ENCODE data around the gene SFMBT2.

The SFMBT2 gene

GRCh38 chr10:7337431-7338171, 73.2 kb downstream of the SFMBT2 start:
- Histone ChIP-seq H3K4me3 (ENCODE audit: low read length) (no peak overlapping the region), H3K27ac (ENCODE audit: low read length) (no peak overlapping the region), H3K36me3 (ENCODE audit: insufficient read depth, low read depth, low read length) (no peaks in the 10 kb centered on the region), H3K9me3 (ENCODE audit: insufficient read depth, low read depth, low read length) (no peaks in the 10 kb centered on the region), H3K9ac (ENCODE audit: low read depth, low read length) (no peak overlapping the region), H3K27me3 (ENCODE audit: insufficient read depth, low read length) (no peaks in the 10 kb centered on the region), H3K4me1 (ENCODE audit: insufficient read depth, low read length) (0 out of 2 replicates have a peak, but pooled peaks cover 3% of the 10 kb centered on the region)

DNA sequence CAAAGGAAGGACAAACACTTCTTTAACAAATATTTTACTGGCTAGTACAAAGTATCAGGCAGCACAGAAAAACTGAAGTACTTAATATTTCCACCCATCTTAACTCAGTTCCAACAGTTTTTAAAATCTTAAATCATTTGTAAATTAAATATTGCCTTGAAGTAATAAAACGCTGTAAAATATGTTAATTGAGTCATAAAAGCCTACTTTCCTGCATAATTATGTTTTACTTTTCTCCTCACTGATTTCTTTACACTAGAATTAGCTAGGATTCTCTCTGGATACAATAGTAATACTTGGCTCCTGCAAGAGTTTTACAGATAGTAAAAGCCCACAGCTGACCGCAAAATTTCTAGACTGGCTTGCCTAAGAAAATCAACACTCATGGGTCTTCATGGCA, 74.9 kb downstream of the SFMBT2 start:
- Histone ChIP-seq H3K9me3 (ENCODE audit: insufficient read depth, low read depth, low read length) (no peaks in the 10 kb centered on the region), H3K9ac (ENCODE audit: low read depth, low read length) (no peak overlapping the region), H3K27me3 (ENCODE audit: insufficient read depth, low read length) (no peaks in the 10 kb centered on the region), H3K4me3 (ENCODE audit: low read length) (no peak overlapping the region), H3K27ac (ENCODE audit: low read length) (no peak overlapping the region), H3K4me1 (ENCODE audit: insufficient read depth, low read length) (peaks cover 3% of the 10 kb centered on the region; the same call in 1 of the 2 replicates), H3K36me3 (ENCODE audit: insufficient read depth, low read depth, low read length) (no peaks in the 10 kb centered on the region)

- peaks cover 3% of the 10 kb centered on the region; the same call in 1 of the 2 replicates for H3K4me1 ChIP-seq (ENCODE audit: insufficient read depth, low read length)
Measured at GRCh38 chr10:7334642-7334964, 76.2 kb downstream of the SFMBT2 start.

GRCh38 chr10:7333961-7334641, 76.7 kb downstream of the SFMBT2 start:
- H3K36me3 ChIP-seq (ENCODE audit: insufficient read depth, low read depth, low read length), result no peaks in the 10 kb centered on the region
- 0 out of 2 replicates have a peak, but pooled peaks cover 6% of the 10 kb centered on the region for H3K9me3 ChIP-seq (ENCODE audit: insufficient read depth, low read depth, low read length)
- H3K27ac ChIP-seq (ENCODE audit: low read length), result no peak overlapping the region
- no peak overlapping the region for H3K9ac ChIP-seq (ENCODE audit: low read depth, low read length)
- no peak overlapping the region for H3K4me3 ChIP-seq (ENCODE audit: low read length)
- H3K27me3 ChIP-seq (ENCODE audit: insufficient read depth, low read length), result no peaks in the 10 kb centered on the region
- H3K4me1 ChIP-seq (ENCODE audit: insufficient read depth, low read length), result peaks cover 3% of the 10 kb centered on the region; the same call in 1 of the 2 replicates

More at GRCh38 chr10:7334642-7334964, 76.2 kb downstream of the SFMBT2 start:
- Histone ChIP-seq H3K9me3 (ENCODE audit: insufficient read depth, low read depth, low read length) (0 out of 2 replicates have a peak, but pooled peaks cover 1% of the 10 kb centered on the region), H3K27ac (ENCODE audit: low read length) (no peak overlapping the region), H3K36me3 (ENCODE audit: insufficient read depth, low read depth, low read length) (no peaks in the 10 kb centered on the region), H3K27me3 (ENCODE audit: insufficient read depth, low read length) (no peaks in the 10 kb centered on the region), H3K4me3 (ENCODE audit: low read length) (no peak overlapping the region), H3K9ac (ENCODE audit: low read depth, low read length) (no peak overlapping the region)

DNA sequence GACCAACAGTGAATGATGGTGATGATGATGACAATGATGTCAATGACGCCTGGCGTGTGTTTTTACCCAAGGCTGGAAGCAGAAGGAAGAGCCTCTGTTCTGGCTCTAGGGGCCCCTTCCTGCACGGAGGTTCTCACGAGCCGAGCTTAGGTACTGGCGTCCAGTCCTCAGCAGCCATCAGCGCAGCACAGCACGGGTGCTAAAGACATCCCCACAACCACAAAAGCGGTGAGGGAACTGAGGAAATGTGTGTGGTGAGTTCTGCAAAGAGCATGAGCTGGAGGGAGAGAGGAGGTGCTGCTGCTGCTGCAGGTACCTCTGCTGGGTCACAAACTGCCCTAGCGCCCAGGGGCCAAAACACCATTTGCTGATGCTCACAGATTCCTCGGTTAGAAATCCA, 81.6 kb downstream of the SFMBT2 start:
- no peaks in the 10 kb centered on the region for H3K27me3 ChIP-seq (ENCODE audit: insufficient read depth, low read length)
- peaks cover 31% of the 10 kb centered on the region for H3K9me3 ChIP-seq (ENCODE audit: insufficient read depth, low read depth, low read length)
- no peak overlapping the region for H3K9ac ChIP-seq (ENCODE audit: low read depth, low read length)
- no peak overlapping the region for H3K4me3 ChIP-seq (ENCODE audit: low read length)
- H3K4me1 ChIP-seq (ENCODE audit: insufficient read depth, low read length), result no peaks in the 10 kb centered on the region; the same call in 1 of the 2 replicates
- H3K27ac ChIP-seq (ENCODE audit: low read length), result no peak overlapping the region
- no peaks in the 10 kb centered on the region for H3K36me3 ChIP-seq (ENCODE audit: insufficient read depth, low read depth, low read length)

DNA sequence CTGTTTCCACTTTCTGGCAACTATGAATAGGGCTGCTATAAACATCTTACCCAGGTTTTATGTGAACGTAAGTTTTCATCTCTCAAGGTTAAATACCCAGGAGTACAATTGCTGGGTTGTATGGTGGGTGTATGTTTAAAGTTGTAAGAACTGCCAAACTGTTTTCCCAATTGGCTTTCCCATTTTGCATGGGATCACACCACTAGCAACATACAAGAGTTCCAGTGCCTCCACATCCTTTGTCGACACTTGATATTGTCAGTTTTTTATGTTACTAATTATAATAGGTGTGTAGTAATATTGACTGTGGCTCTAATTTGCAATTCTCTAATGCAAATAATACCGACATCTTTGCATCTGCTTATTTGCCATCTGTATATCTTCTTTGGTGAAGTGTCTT, 82.9 kb downstream of the SFMBT2 start:
- Histone ChIP-seq H3K9me3 (ENCODE audit: insufficient read depth, low read depth, low read length) (peaks cover 31% of the 10 kb centered on the region), H3K4me3 (ENCODE audit: low read length) (no peak overlapping the region; the same call in 1 of the 2 replicates)

DNA sequence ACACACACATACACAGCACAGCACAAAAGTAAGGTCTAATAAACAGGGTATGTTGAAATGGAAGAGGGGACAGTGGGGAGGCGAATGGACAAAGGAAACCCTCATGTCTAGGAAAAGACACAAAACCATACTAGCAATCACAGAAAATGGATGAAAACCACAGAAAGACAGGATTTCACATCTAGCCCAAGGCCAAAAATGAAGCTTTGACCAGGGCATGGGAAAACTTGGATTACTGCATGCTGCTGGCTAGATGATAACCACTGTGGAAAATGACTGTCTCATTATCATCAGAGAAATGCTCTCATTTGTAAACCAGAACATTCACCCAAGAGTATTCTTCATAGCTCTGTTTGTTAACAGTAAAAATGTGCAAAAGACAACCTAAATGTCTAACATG, 88.2 kb downstream of the SFMBT2 start:
- no peaks in the 10 kb centered on the region for H3K36me3 ChIP-seq (ENCODE audit: insufficient read depth, low read depth, low read length)
- H3K4me3 ChIP-seq (ENCODE audit: low read length), result no peak overlapping the region
- H3K4me1 ChIP-seq (ENCODE audit: insufficient read depth, low read length), result no peaks in the 10 kb centered on the region
- peaks cover 11% of the 10 kb centered on the region for H3K9me3 ChIP-seq (ENCODE audit: insufficient read depth, low read depth, low read length)
- H3K27ac ChIP-seq (ENCODE audit: low read length), result no peak overlapping the region
- H3K27me3 ChIP-seq (ENCODE audit: insufficient read depth, low read length), result no peaks in the 10 kb centered on the region
- no peak overlapping the region for H3K9ac ChIP-seq (ENCODE audit: low read depth, low read length)

More for the DNA sequence above, 82.9 kb downstream of the SFMBT2 start:
- H3K4me1 ChIP-seq (ENCODE audit: insufficient read depth, low read length), result no peaks in the 10 kb centered on the region; the same call in 1 of the 2 replicates
- no peak overlapping the region for H3K9ac ChIP-seq (ENCODE audit: low read depth, low read length)
- no peak overlapping the region for H3K27ac ChIP-seq (ENCODE audit: low read length)
- no peaks in the 10 kb centered on the region for H3K27me3 ChIP-seq (ENCODE audit: insufficient read depth, low read length)
- H3K36me3 ChIP-seq (ENCODE audit: insufficient read depth, low read depth, low read length), result no peaks in the 10 kb centered on the region

GRCh38 chr10:7320072-7320471, 90.8 kb downstream of the SFMBT2 start:
- Histone ChIP-seq H3K9ac (ENCODE audit: low read depth, low read length) (no peak overlapping the region), H3K36me3 (ENCODE audit: insufficient read depth, low read depth, low read length) (no peaks in the 10 kb centered on the region), H3K9me3 (ENCODE audit: insufficient read depth, low read depth, low read length) (no peaks in the 10 kb centered on the region), H3K4me3 (ENCODE audit: low read length) (no peak overlapping the region), H3K27ac (ENCODE audit: low read length) (no peak overlapping the region), H3K27me3 (ENCODE audit: insufficient read depth, low read length) (no peaks in the 10 kb centered on the region), H3K4me1 (ENCODE audit: insufficient read depth, low read length) (no peaks in the 10 kb centered on the region)

GRCh38 chr10:7319632-7320031, 91.2 kb downstream of the SFMBT2 start:
- no peak overlapping the region for H3K4me3 ChIP-seq (ENCODE audit: low read length)
- no peaks in the 10 kb centered on the region for H3K9me3 ChIP-seq (ENCODE audit: insufficient read depth, low read depth, low read length)
- H3K36me3 ChIP-seq (ENCODE audit: insufficient read depth, low read depth, low read length), result no peaks in the 10 kb centered on the region
- H3K27ac ChIP-seq (ENCODE audit: low read length), result no peak overlapping the region
- no peak overlapping the region for H3K9ac ChIP-seq (ENCODE audit: low read depth, low read length)
- no peaks in the 10 kb centered on the region for H3K27me3 ChIP-seq (ENCODE audit: insufficient read depth, low read length)
- H3K4me1 ChIP-seq (ENCODE audit: insufficient read depth, low read length), result no peaks in the 10 kb centered on the region

- H3K27me3 ChIP-seq (ENCODE audit: insufficient read depth, low read length), result no peaks in the 10 kb centered on the region
- no peaks in the 10 kb centered on the region for H3K36me3 ChIP-seq (ENCODE audit: insufficient read depth, low read depth, low read length)
- H3K9me3 ChIP-seq (ENCODE audit: insufficient read depth, low read depth, low read length), result no peaks in the 10 kb centered on the region
- no peak overlapping the region for H3K4me3 ChIP-seq (ENCODE audit: low read length)
- no peak overlapping the region for H3K27ac ChIP-seq (ENCODE audit: low read length)
- H3K4me1 ChIP-seq (ENCODE audit: insufficient read depth, low read length), result no peaks in the 10 kb centered on the region
- H3K9ac ChIP-seq (ENCODE audit: low read depth, low read length), result no peak overlapping the region
Measured at GRCh38 chr10:7318836-7319235, 92.0 kb downstream of the SFMBT2 start.

DNA sequence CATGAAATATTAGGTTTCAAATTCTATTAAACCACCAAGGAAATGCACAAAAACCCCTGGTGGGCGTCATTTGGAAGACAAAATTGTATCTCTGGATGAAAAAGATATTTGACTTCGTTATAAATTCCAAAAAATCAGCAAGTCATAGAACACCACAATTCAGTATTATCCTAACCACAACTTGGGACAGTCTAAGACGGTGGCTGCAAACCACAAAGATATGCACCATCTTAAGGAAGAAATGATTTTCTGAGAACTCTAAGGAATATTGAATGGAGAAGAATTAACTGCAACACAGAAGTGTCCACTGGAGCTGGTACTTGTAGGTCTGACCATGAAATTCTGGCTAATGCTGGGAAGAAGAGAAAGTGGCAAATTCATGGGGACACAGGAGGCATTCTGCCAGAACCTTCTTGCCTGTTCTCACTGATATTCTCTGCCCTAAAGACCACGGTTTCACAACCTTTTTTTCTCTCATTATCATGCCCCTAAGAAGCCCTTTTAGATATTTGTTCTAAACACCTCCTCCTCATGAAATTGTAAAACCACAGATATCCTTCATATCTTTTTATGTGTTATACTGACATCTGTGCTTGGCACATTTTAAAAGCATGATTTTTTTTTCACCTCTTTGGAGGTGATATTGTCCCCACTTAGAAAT, 92.9 kb downstream of the SFMBT2 start:
- Histone ChIP-seq H3K36me3 (ENCODE audit: insufficient read depth, low read depth, low read length) (no peaks in the 10 kb centered on the region), H3K9me3 (ENCODE audit: insufficient read depth, low read depth, low read length) (no peaks in the 10 kb centered on the region), H3K4me3 (ENCODE audit: low read length) (no peak overlapping the region), H3K4me1 (ENCODE audit: insufficient read depth, low read length) (no peaks in the 10 kb centered on the region), H3K9ac (ENCODE audit: low read depth, low read length) (no peak overlapping the region), H3K27ac (ENCODE audit: low read length) (no peak overlapping the region), H3K27me3 (ENCODE audit: insufficient read depth, low read length) (no peaks in the 10 kb centered on the region)
